ENCODE data around the gene GPER1.
A peak's percentile ranks its signal among the peaks of the same experiment; 100 is the strongest.
"Not testable (repeated sequence)": the region's sequence is repeated elsewhere in the genome, so short reads cannot be mapped to it uniquely, and the experiment has no call there.

The GPER1 gene

GRCh38 chr7:1108264-1108920, 20.5 kb downstream of the GPER1 start:
- Mint-ChIP-seq H3K36me3 (peaks cover 10% of the 10 kb centered on the region), H3K27me3 (peaks cover 12% of the 10 kb centered on the region), H3K27ac (no peak overlapping the region), H3K4me3 (no peak overlapping the region), H3K9me3 (no peaks in the 10 kb centered on the region), H3K4me1 (peaks cover 31% of the 10 kb centered on the region)
- ATAC-seq = no peak

- H3K4me1 Mint-ChIP-seq = peaks cover 18% of the 10 kb centered on the region
- peaks cover 12% of the 10 kb centered on the region for H3K27me3 Mint-ChIP-seq
- ATAC-seq = peak; percentile 43
- H3K36me3 Mint-ChIP-seq = peaks cover 10% of the 10 kb centered on the region
- no peaks in the 10 kb centered on the region for H3K9me3 Mint-ChIP-seq
- H3K27ac Mint-ChIP-seq = no peak overlapping the region
- no peak overlapping the region for H3K4me3 Mint-ChIP-seq
Measured at GRCh38 chr7:1109581-1110310, 21.8 kb downstream of the GPER1 start.

GRCh38 chr7:1110358-1110757, 22.4 kb downstream of the GPER1 start:
- peaks cover 12% of the 10 kb centered on the region for H3K27me3 Mint-ChIP-seq
- peaks cover 11% of the 10 kb centered on the region for H3K4me1 Mint-ChIP-seq
- no peak for ATAC-seq
- H3K36me3 Mint-ChIP-seq = peaks cover 10% of the 10 kb centered on the region
- no peak overlapping the region for H3K4me3 Mint-ChIP-seq
- no peaks in the 10 kb centered on the region for H3K9me3 Mint-ChIP-seq
- no peak overlapping the region for H3K27ac Mint-ChIP-seq

GRCh38 chr7:1111156-1111555, 23.2 kb downstream of the GPER1 start:
- Mint-ChIP-seq H3K36me3 (peaks cover 5% of the 10 kb centered on the region), H3K27ac (no peak overlapping the region), H3K4me1 (peaks cover 3% of the 10 kb centered on the region), H3K4me3 (no peak overlapping the region), H3K27me3 (peaks cover 7% of the 10 kb centered on the region), H3K9me3 (no peaks in the 10 kb centered on the region)
- no peak for ATAC-seq

- no peak overlapping the region for H3K27ac Mint-ChIP-seq
- no peaks in the 10 kb centered on the region for H3K9me3 Mint-ChIP-seq
- no peak for ATAC-seq
- H3K4me3 Mint-ChIP-seq = no peak overlapping the region
- no peaks in the 10 kb centered on the region for H3K4me1 Mint-ChIP-seq
- peaks cover under 1% of the 10 kb centered on the region for H3K36me3 Mint-ChIP-seq
- no peaks in the 10 kb centered on the region for H3K27me3 Mint-ChIP-seq
Measured at GRCh38 chr7:1112109-1112508, 24.2 kb downstream of the GPER1 start.

GRCh38 chr7:1112625-1113547, 25.0 kb downstream of the GPER1 start:
- Mint-ChIP-seq H3K27ac (no peak overlapping the region), H3K36me3 (peaks cover 8% of the 10 kb centered on the region), H3K4me1 (peaks cover 4% of the 10 kb centered on the region), H3K27me3 (no peaks in the 10 kb centered on the region), H3K9me3 (peaks cover 2% of the 10 kb centered on the region), H3K4me3 (no peak overlapping the region)
- ATAC-seq = no peak

- Mint-ChIP-seq H3K4me1 (peaks cover 6% of the 10 kb centered on the region), H3K36me3 (peaks cover 13% of the 10 kb centered on the region), H3K4me3 (no peak overlapping the region), H3K9me3 (peaks cover 2% of the 10 kb centered on the region), H3K27ac (no peak overlapping the region), H3K27me3 (no peaks in the 10 kb centered on the region)
- ATAC-seq = no peak
Measured at GRCh38 chr7:1113548-1113885, 25.6 kb downstream of the GPER1 start.

- no peak for ATAC-seq
- peaks cover 13% of the 10 kb centered on the region for H3K36me3 Mint-ChIP-seq
- no peak overlapping the region for H3K4me3 Mint-ChIP-seq
- peaks cover 6% of the 10 kb centered on the region for H3K4me1 Mint-ChIP-seq
- no peak overlapping the region for H3K27ac Mint-ChIP-seq
- H3K27me3 Mint-ChIP-seq = no peaks in the 10 kb centered on the region
- peaks cover 2% of the 10 kb centered on the region for H3K9me3 Mint-ChIP-seq
Measured at GRCh38 chr7:1114088-1114487, 26.2 kb downstream of the GPER1 start.

GRCh38 chr7:1114505-1114904, 26.6 kb downstream of the GPER1 start:
- ATAC-seq = no peak
- Mint-ChIP-seq H3K4me3 (no peak overlapping the region), H3K4me1 (peaks cover 6% of the 10 kb centered on the region), H3K27ac (no peak overlapping the region), H3K36me3 (peaks cover 13% of the 10 kb centered on the region), H3K9me3 (peaks cover 2% of the 10 kb centered on the region), H3K27me3 (no peaks in the 10 kb centered on the region)

GRCh38 chr7:1115171-1116045, 27.5 kb downstream of the GPER1 start:
- not testable (repeated sequence) for H3K9me3 Mint-ChIP-seq, H3K4me3 Mint-ChIP-seq, ATAC-seq, H3K27me3 Mint-ChIP-seq, H3K27ac Mint-ChIP-seq, H3K4me1 Mint-ChIP-seq
- peaks cover 13% of the 10 kb centered on the region for H3K36me3 Mint-ChIP-seq

- not testable (repeated sequence) for H3K27me3 Mint-ChIP-seq
Measured at GRCh38 chr7:1116383-1117008, 28.6 kb downstream of the GPER1 start.

GRCh38 chr7:1117321-1117928, 29.5 kb downstream of the GPER1 start:
- peaks cover 6% of the 10 kb centered on the region for H3K4me1 Mint-ChIP-seq
- peak overlapping the region; percentile 20 for H3K27ac Mint-ChIP-seq
- H3K9me3 Mint-ChIP-seq = peaks cover 2% of the 10 kb centered on the region
- peaks cover 13% of the 10 kb centered on the region for H3K36me3 Mint-ChIP-seq
- peak overlapping the region; percentile 8 for H3K4me3 Mint-ChIP-seq
- no peak for ATAC-seq
- no peaks in the 10 kb centered on the region for H3K27me3 Mint-ChIP-seq

More at GRCh38 chr7:1116383-1117008, 28.6 kb downstream of the GPER1 start:
- not testable (repeated sequence) for H3K9me3 Mint-ChIP-seq, H3K4me1 Mint-ChIP-seq, ATAC-seq, H3K4me3 Mint-ChIP-seq, H3K27ac Mint-ChIP-seq
- peaks cover 13% of the 10 kb centered on the region for H3K36me3 Mint-ChIP-seq

- no peak overlapping the region for H3K27ac Mint-ChIP-seq
- no peak overlapping the region for H3K4me3 Mint-ChIP-seq
- H3K27me3 Mint-ChIP-seq = no peaks in the 10 kb centered on the region
- H3K9me3 Mint-ChIP-seq = peaks cover 2% of the 10 kb centered on the region
- ATAC-seq = no peak
- H3K4me1 Mint-ChIP-seq = peaks cover 6% of the 10 kb centered on the region
- H3K36me3 Mint-ChIP-seq = peaks cover 13% of the 10 kb centered on the region
Measured at GRCh38 chr7:1119201-1119600, 31.3 kb downstream of the GPER1 start.

GRCh38 chr7:1120791-1121190, 32.9 kb downstream of the GPER1 start:
- Mint-ChIP-seq H3K4me1 (peaks cover 6% of the 10 kb centered on the region), H3K27ac (no peak overlapping the region), H3K4me3 (no peak overlapping the region), H3K9me3 (peaks cover 2% of the 10 kb centered on the region), H3K27me3 (no peaks in the 10 kb centered on the region), H3K36me3 (peaks cover 19% of the 10 kb centered on the region)
- no peak for ATAC-seq

Data from stimulated activated memory B cell treated with anti-CD40 and anti-IgM and Interleukin-4, amounts not matched to agents 10 μg/mL and 1 μg/mL and 100 μg/mL, for 72 hours (primary cell).